CD4-positive, alpha-beta T cell treated with Interleukin-6 at 100 ng/mL for 8 hours (primary cell): ENCODE measurements around the gene JAM3.
A peak's percentile ranks its signal among the peaks of the same experiment; 100 is the strongest.
"Not testable (repeated sequence)": the region's sequence is repeated elsewhere in the genome, so short reads cannot be mapped to it uniquely, and the experiment has no call there.

Experiments used
- DNase-seq: peaks from one replicate; pipeline ENCODE4 v3.0.0-alpha.2; 2020; ENCODE audit warnings: mixed read lengths, low spot score

Gene JAM3

GRCh38 chr11:134101282-134101681 is 32.4 kb downstream of the JAM3 start:
- DNase-seq: no peak

GRCh38 chr11:134110252-134110815 is 41.5 kb downstream of the JAM3 start:
- no peak for DNase-seq

- not testable (repeated sequence) for DNase-seq
These were observed 44.9 kb downstream of the JAM3 start for GRCh38 chr11:134113787-134114186.

- DNase-seq: no peak
These were observed 47.3 kb downstream of the JAM3 start for GRCh38 chr11:134116210-134116609.

GRCh38 chr11:134118006-134118405 is 49.1 kb downstream of the JAM3 start:
- no peak for DNase-seq

GRCh38 chr11:134119094-134119493 is 50.2 kb downstream of the JAM3 start:
- DNase-seq: no peak

- no peak for DNase-seq
These were observed 51.4 kb downstream of the JAM3 start for GRCh38 chr11:134120143-134120850.

- no peak for DNase-seq
These were observed 52.2 kb downstream of the JAM3 start for GRCh38 chr11:134120921-134121526.

GRCh38 chr11:134124660-134125451 is 56.0 kb downstream of the JAM3 start:
- no peak for DNase-seq

GRCh38 chr11:134125507-134125906 is 56.6 kb downstream of the JAM3 start:
- no peak for DNase-seq

- DNase-seq: no peak
These were observed 57.4 kb downstream of the JAM3 start for GRCh38 chr11:134126217-134126822.

- DNase-seq: no peak
These were observed 62.9 kb downstream of the JAM3 start for GRCh38 chr11:134131628-134132244.

- no peak for DNase-seq
These were observed 63.9 kb downstream of the JAM3 start for GRCh38 chr11:134132808-134133207.

GRCh38 chr11:134134167-134134566 is 65.3 kb downstream of the JAM3 start:
- no peak for DNase-seq

- no peak for DNase-seq
These were observed 69.5 kb downstream of the JAM3 start for GRCh38 chr11:134138376-134138775.

GRCh38 chr11:134139303-134139872 is 70.5 kb downstream of the JAM3 start:
- no peak for DNase-seq

GRCh38 chr11:134139873-134140331 is 71.0 kb downstream of the JAM3 start:
- DNase-seq: peak; percentile 32

- no peak for DNase-seq
These were observed 72.2 kb downstream of the JAM3 start for GRCh38 chr11:134140961-134141490.

- DNase-seq: no peak
These were observed 73.7 kb downstream of the JAM3 start for GRCh38 chr11:134142536-134142935.

- DNase-seq: no peak
These were observed 74.9 kb downstream of the JAM3 start for GRCh38 chr11:134143801-134144200.

- no peak for DNase-seq
These were observed 75.9 kb downstream of the JAM3 start for GRCh38 chr11:134144744-134145143.
